Measurements from ENCODE around the gene RPUSD3. TPM values are rescaled to one million over a fixed set of nuclear protein-coding genes. Genes with fewer than 3 reads are reported as not detected.

RPUSD3 gene
- total and polyA plus RNA-seq, 9 of the 15 experiments (the other 6 are each of a cell fraction or from before 2014, with no cell fraction given): 13.8 to 99.0 (median 59.3) TPM

- TF ChIP-seq ID3 (CRISPR knock-in tag; IDR thresholded peaks at IDR 0.05) (no peak), ID3 (tag; IDR thresholded peaks at IDR 0.05) (no peak), TCF3 (CRISPR knock-in tag; IDR thresholded peaks at IDR 0.05) (no peak), SMC3 (conservative IDR thresholded peaks at IDR 0.05; ENCODE audit: insufficient read depth, low read depth, low read length) (0 out of 2 replicates have a peak, but pooled peaks have one; percentile 24), ZNF253 (CRISPR knock-in tag; conservative IDR thresholded peaks at IDR 0.05) (no peak), HDAC8 (tag; IDR thresholded peaks at IDR 0.05) (no peak), POLR2G (IDR thresholded peaks at IDR 0.05; ENCODE audit: low read depth, low read length) (peak; percentile 45), ELK1 (CRISPR knock-in tag; IDR thresholded peaks at IDR 0.05) (no peak), SMARCA5 (IDR thresholded peaks at IDR 0.05) (no peak), BRCA1 (IDR thresholded peaks at IDR 0.05) (no peak), BRCA1 (CRISPR knock-in tag; IDR thresholded peaks at IDR 0.05) (no peak), ZBTB40 (IDR thresholded peaks at IDR 0.05) (no peak), ZBTB40 (CRISPR knock-in tag; IDR thresholded peaks at IDR 0.05) (no peak), EHMT2 (IDR thresholded peaks at IDR 0.05) (no peak), WHSC1 (IDR thresholded peaks at IDR 0.05; ENCODE audit: low read length) (no peak), ILK (tag; IDR thresholded peaks at IDR 0.05; ENCODE audit: borderline replicate concordance, low read depth) (no peak), CBX1 (IDR thresholded peaks at IDR 0.05; ENCODE audit: low read depth) (0 out of 2 replicates have a peak, but pooled peaks have one; percentile 50)
Measured at GRCh38 chr3:9826815-9827573, 16.8 kb downstream of the RPUSD3 start (continued).

Measured in K562 (cell line).